Neural cell (in vitro differentiated cells): ENCODE measurements around the gene SLCO4A1.

ENCODE experiments used
- CTCF ChIP-seq: fragments of 450-650 bp; IDR thresholded peaks from 2 replicates; pipeline ENCODE4 v1.5.1; 2014; ENCODE audit warnings: antibody characterized with exemption, mild to moderate bottlenecking, moderate library complexity; ENCODE audit not compliant: poor library complexity, severe bottlenecking
- EP300 ChIP-seq: fragments of 450-650 bp; conservative IDR thresholded peaks from 2 replicates; pipeline ENCODE4 v1.6.1; 2014; ENCODE audit warnings: antibody characterized with exemption, mild to moderate bottlenecking, moderate library complexity; ENCODE audit not compliant: poor library complexity, severe bottlenecking
- EZH2 ChIP-seq: fragments of 200-600, 300-800 bp; shearing (Covaris generic), sonication (generic); IDR thresholded peaks from 2 replicates; pipeline ENCODE4 v1.6.1; 2014; ENCODE audit warnings: antibody characterized with exemption, low read length, borderline replicate concordance, mild to moderate bottlenecking; ENCODE audit not compliant: insufficient read depth, poor library complexity, severe bottlenecking
- POLR2AphosphoS5 ChIP-seq: IDR thresholded peaks from 2 replicates; pipeline ENCODE4 v1.6.1; 2012
- RAD21 ChIP-seq: fragments of 450-650 bp; conservative IDR thresholded peaks from 2 replicates; pipeline ENCODE4 v1.6.1; 2014; ENCODE audit warnings: antibody characterized with exemption, mild to moderate bottlenecking, moderate library complexity
- REST ChIP-seq: IDR thresholded peaks from 2 replicates; pipeline ENCODE4 v1.6.1; 2012; ENCODE audit warnings: borderline replicate concordance
- SMC3 ChIP-seq: fragments of 450-650 bp; conservative IDR thresholded peaks from 2 replicates; pipeline ENCODE4 v1.6.1; 2014; ENCODE audit warnings: antibody characterized with exemption, mild to moderate bottlenecking, moderate library complexity; ENCODE audit not compliant: poor library complexity
- TAF1 ChIP-seq: IDR thresholded peaks from 2 replicates; pipeline ENCODE4 v1.6.1; 2012; ENCODE audit warnings: low read depth

DNA sequence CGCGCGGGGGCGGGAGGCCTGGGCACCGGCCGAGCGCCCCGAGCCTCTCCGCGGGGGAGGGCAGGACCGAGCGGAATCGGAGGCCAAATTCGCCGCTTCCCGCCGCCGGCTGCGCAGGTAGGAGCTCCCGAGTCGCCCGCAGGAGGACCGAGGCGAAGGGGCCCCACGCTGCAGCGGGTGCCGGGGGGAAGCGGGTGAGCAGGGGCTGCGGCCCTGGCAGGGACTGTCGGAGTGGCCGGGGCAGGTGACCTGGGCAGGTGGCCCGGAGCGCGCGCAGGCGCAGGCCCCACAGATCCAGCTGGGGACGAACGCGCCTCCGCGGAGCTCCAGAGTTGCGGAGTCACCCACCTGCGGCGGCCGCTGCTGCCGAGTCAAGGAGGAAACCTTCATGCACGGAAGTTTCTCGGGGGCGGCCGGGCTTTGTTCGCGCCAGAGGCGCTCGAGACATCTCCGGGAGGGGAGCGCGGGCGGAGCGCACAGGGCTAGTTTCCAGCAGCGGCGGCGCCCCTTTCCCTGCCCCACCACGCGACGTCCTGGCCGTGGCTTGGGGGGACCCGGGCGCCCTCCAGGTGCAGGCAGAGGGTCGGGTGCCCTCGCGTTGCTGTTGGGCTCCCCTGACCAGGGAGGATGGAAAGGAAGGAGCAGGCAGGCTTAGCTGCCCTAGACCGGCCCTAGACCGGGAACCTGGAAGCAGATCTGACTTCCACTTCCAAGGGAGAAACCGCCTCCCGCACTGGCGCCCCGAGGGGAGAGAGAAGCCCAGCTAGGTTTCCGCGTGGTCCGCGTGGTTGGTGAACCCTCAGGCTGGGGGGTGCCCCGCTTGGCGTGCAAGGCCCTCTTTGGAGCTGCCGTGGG is 590 bp downstream of the SLCO4A1 start:
- TF ChIP-seq CTCF = no peak
- no peak for TF ChIP-seq POLR2AphosphoS5
- no peak for TF ChIP-seq EZH2
- no peak for TF ChIP-seq TAF1
- TF ChIP-seq REST = peak; percentile 28
- no peak for TF ChIP-seq EP300
- peak; percentile 10 for TF ChIP-seq RAD21
- no peak for TF ChIP-seq SMC3
